T47D (cell line): Measurements from ENCODE around the gene TSPAN8.
"Not testable (repeated sequence)": the region's sequence is repeated elsewhere in the genome, so short reads cannot be mapped to it uniquely, and the experiment has no call there.

Experiments used
- DNase-seq, 2 experiments: peaks; one replicate each; pipeline versions ENCODE4 v3.0.0 to v3.0.0-alpha.2; 2011 to 2012; ENCODE audit warnings: low read depth in 1 of 2, low spot score in 1 of 2
- JUND ChIP-seq: IDR thresholded peaks from 2 replicates; pipeline ENCODE4 v1.6.1; 2012; ENCODE audit warnings: low read depth
- in situ Hi-C: cut with HindIII; loops from 2 replicates; pipeline ENCODE4 v1.10.0; 2016; ENCODE audit warnings: low sequenced_read_pairs, low pct_unique_long_range_greater_than_20kb

The TSPAN8 gene

GRCh38 chr12:71178162-71178561 is 20.4 kb upstream of the TSPAN8 start:
- in situ Hi-C loops = no loop called here
- TF ChIP-seq JUND = no peak
- DNase-seq = no peak

GRCh38 chr12:71174825-71175224 is 17.0 kb upstream of the TSPAN8 start:
- no peak for DNase-seq
- in situ Hi-C loops = no loop called here
- TF ChIP-seq JUND = no peak

GRCh38 chr12:71174146-71174545 is 16.3 kb upstream of the TSPAN8 start:
- no peak for DNase-seq
- in situ Hi-C loops = no loop called here
- no peak for TF ChIP-seq JUND

- DNase-seq = no peak
- no peak for TF ChIP-seq JUND
- in situ Hi-C loops = no loop called here
These were observed 12.7 kb upstream of the TSPAN8 start for GRCh38 chr12:71170456-71170855.

GRCh38 chr12:71169286-71169685 is 11.5 kb upstream of the TSPAN8 start:
- in situ Hi-C loops = no loop called here
- DNase-seq = no peak
- TF ChIP-seq JUND = no peak

GRCh38 chr12:71166862-71167496 is 9.2 kb upstream of the TSPAN8 start:
- in situ Hi-C loops = no loop called here
- DNase-seq = no peak

GRCh38 chr12:71166280-71166679 is 8.5 kb upstream of the TSPAN8 start:
- DNase-seq = no peak
- TF ChIP-seq JUND = no peak
- in situ Hi-C loops = no loop called here

More at GRCh38 chr12:71166862-71167496, 9.2 kb upstream of the TSPAN8 start:
- TF ChIP-seq JUND = no peak

GRCh38 chr12:71165780-71166179 is 8.0 kb upstream of the TSPAN8 start:
- DNase-seq, in situ Hi-C loops: not testable (repeated sequence)

- no peak for TF ChIP-seq JUND
- no peak for DNase-seq
- in situ Hi-C loops = no loop called here
These were observed 6.9 kb upstream of the TSPAN8 start for GRCh38 chr12:71164568-71165197.

GRCh38 chr12:71164166-71164565 is 6.4 kb upstream of the TSPAN8 start:
- in situ Hi-C loops = no loop called here
- TF ChIP-seq JUND = no peak
- DNase-seq = no peak

GRCh38 chr12:71162832-71163763 is 5.3 kb upstream of the TSPAN8 start:
- TF ChIP-seq JUND = no peak
- no peak for DNase-seq
- in situ Hi-C loops = no loop called here

- TF ChIP-seq JUND = no peak
- DNase-seq = no peak
- in situ Hi-C loops = no loop called here
These were observed 3.8 kb upstream of the TSPAN8 start for GRCh38 chr12:71161591-71161990.

- no peak for TF ChIP-seq JUND
- in situ Hi-C loops = no loop called here
- no peak for DNase-seq
These were observed 2.8 kb upstream of the TSPAN8 start for GRCh38 chr12:71160585-71160984.
